ENCODE data around the gene JUNB.

The JUNB gene

DNA sequence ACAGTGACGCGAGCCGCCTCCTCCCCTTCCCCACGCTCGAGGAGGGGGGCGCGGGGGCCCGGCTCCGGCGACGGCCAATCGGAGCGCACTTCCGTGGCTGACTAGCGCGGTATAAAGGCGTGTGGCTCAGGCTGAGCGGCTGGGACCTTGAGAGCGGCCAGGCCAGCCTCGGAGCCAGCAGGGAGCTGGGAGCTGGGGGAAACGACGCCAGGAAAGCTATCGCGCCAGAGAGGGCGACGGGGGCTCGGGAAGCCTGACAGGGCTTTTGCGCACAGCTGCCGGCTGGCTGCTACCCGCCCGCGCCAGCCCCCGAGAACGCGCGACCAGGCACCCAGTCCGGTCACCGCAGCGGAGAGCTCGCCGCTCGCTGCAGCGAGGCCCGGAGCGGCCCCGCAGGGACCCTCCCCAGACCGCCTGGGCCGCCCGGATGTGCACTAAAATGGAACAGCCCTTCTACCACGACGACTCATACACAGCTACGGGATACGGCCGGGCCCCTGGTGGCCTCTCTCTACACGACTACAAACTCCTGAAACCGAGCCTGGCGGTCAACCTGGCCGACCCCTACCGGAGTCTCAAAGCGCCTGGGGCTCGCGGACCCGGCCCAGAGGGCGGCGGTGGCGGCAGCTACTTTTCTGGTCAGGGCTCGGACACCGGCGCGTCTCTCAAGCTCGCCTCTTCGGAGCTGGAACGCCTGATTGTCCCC, at the start of gene JUNB:
JUNB (plus strand) TSS at position 142 of the 706 bp plus-strand sequence; CDS start at position 428, 286 bp downstream.
- peak; percentile 84 for DNase-seq

GRCh38 chr19:12745166-12745897, 46.0 kb upstream of the JUNB start:
- DNase-seq: no peak

- DNase-seq: no peak
Observed at GRCh38 chr19:12748489-12748888, 42.8 kb upstream of the JUNB start.

DNA sequence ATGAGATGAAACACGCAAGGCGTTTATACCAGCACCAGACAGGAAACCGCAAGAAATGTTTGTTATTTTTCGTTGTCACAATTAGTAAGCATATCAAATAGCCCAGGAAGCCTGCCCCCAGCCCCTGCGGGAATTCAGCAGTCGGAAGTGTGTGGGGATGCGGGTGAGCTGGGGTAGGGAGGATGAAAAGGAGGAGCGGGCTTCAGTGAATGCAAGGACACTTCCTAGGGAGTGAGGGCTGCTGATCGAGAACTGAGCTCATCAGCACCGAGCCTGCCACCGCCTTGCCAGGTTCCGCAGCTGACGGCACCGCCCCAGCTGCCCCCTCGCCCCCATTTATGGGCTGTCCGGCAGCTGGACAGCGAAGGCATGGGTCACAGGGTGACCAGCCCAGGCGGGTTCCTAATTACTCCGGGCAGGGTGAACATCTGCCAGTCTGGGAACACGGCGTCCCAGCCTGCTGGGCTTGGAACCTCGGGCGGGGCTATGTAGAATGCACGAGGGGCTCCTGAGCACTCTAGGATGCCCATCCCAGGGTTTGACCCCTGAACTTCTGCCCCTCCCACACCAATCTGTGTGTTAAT, 41.3 kb upstream of the JUNB start:
- DNase-seq: peak; percentile 8

DNA sequence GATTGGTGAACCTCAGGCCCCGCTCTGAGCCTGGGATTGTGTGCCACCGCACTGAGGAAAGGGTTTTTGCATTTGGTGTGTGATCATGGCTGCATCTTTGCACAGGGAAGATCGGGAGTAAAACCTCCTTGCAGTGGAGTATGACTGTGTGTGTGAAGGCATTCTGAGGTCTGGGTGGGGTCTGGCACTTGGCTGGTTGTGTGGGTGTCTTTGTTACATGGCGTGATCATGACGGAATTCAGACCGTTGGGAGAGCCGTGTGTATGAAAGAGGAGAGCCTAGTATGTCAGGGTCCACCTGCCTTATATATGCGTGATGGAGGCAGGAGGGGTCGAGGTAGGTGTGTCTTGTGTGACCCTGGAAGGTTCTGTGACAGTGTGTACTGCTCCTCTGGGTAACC, 40.4 kb upstream of the JUNB start:
- no peak for DNase-seq

DNA sequence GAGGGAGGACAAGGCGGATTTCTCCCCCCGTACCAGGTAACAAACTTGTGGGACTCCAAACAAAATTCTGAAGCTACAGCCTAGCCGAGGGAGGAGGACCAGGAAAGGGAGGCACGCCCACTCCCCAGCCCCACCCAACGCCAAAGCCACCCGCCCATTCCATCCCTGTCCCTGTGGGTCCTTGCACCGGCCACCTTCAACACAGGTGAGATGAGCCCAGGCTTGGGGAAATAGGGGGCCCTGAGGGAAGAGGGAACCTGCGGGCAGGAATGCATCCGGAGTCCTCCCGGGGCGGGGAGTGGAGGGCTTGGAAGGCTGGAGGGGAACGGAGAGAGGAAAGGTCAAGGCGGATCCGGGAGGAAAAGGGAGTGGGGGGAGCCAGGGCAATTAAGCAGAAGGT, 39.7 kb upstream of the JUNB start, which contains the start of gene BEST2:
BEST2 (plus strand) TSS at position 157 of the 400 bp plus-strand sequence. CDS start 802 bp downstream, outside the sequence.
- no peak for DNase-seq

GRCh38 chr19:12752056-12752781, 39.1 kb upstream of the JUNB start:
- no peak for DNase-seq

DNA sequence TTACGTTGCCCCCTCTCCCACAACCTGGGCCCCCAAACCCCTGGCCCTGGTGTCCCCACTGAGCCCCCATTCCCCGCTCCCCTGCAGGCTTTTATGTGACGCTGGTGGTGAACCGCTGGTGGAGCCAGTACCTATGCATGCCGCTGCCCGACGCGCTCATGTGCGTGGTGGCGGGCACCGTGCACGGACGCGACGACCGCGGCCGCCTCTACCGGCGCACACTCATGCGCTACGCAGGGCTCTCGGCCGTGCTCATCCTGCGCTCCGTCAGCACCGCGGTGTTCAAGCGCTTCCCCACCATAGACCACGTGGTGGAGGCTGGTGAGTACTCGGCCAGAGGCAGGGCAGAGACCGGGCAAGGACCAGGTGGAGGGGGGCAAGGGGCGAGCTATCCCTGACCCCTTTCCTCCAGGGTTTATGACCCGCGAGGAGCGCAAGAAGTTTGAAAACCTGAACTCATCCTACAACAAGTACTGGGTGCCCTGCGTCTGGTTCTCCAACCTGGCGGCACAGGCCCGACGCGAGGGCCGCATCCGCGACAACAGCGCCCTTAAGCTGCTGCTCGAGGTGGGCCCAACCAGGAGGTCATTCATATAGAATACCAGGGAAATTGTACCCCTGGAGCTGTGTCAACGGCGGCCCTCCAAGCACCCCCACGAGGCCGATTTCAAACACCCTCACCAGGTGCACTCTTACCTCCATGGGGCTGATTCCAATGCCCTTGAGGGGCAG, 36.7 kb upstream of the JUNB start:
- no peak for DNase-seq

- DNase-seq: no peak
Observed at GRCh38 chr19:12756150-12756883, 35.0 kb upstream of the JUNB start.

GRCh38 chr19:12757544-12758274, 33.6 kb upstream of the JUNB start:
- DNase-seq: peak; percentile 26

DNA sequence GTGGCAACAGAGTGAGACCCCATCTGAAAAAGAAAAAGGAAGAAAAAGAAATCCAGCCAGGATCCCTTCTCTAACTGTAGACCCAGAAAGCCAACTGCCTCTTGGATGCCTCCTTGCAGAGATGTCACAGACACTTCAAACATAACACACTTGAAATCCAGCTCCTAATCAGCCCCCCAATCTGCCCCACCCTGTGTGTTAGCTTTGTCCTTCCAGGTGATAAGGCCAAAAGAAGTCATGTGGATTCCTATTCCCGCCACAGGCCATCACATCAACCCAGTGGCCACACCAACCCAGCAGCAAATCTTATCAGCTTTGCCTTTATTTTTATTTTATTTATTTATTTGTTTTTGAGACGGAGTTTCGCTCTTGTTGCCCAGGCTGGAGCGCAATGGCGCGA, 31.6 kb upstream of the JUNB start:
- no peak for DNase-seq

GRCh38 chr19:12763100-12763499, 28.2 kb upstream of the JUNB start:
- DNase-seq: no peak

- no peak for DNase-seq
Observed at GRCh38 chr19:12764698-12765097, 26.6 kb upstream of the JUNB start.

GRCh38 chr19:12766051-12766521, 25.2 kb upstream of the JUNB start:
- DNase-seq: peak; percentile 10

DNA sequence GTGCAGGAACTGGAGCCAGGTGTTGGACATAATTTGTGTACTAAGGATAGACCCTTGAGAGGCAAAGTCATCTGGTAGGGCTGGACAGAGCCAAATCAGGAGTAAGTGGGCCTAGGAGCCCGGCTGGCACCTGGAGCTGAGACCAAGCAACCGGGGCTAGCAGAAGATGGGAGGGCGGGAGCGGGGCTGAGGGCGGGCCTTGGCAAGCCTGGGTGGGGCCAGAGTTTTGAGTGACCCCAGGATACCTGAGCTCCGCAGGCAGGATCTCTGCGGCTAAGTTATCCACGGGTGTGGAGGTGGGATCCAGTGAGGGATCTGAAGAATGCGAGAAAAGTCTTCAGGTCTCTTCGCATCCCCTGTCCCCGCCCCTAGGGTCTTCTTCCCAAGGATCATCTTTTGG, 24.1 kb upstream of the JUNB start:
- no peak for DNase-seq

DNA sequence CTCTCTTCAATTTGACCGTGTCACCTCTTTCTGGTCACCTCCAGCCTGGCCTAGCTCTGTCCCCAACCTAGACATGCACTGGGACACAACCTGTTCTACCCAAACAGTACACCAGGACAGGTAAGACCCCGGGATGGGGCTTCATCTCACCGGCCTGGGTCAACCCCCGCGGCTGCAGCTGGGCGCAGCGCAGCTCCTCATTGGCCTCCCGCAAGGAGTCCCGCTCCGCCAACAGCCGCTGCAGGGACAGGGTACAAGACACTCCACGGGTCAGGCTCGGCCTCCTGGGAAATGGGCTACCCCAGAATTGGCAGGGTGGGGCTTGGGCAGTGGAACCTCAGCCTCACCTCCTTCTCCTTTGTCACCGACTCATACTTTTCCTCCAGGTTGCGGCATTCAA, 23.6 kb upstream of the JUNB start:
- DNase-seq: no peak

GRCh38 chr19:12769689-12770088, 21.6 kb upstream of the JUNB start:
- DNase-seq: peak; percentile 17

DNA sequence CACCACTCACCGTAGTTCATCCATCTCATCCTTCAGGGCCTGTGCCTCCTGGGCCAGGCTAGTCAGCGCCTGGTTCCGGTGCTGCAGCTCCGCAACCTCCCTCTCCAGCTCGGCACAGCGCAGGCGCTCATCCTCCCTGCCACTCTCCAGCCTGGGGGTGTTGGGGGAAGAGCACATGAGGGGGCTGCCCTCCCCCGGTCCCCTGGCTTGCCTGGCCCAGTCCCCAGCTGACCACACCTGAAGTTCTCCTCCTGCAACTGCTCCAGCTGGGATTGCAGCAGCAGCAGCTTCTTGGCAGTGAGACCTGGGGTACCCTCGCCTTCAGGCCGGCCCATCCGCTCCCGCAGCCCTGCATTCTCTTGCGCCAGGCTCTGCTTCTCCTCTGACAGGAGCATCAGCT, 20.4 kb upstream of the JUNB start:
- DNase-seq: no peak

DNA sequence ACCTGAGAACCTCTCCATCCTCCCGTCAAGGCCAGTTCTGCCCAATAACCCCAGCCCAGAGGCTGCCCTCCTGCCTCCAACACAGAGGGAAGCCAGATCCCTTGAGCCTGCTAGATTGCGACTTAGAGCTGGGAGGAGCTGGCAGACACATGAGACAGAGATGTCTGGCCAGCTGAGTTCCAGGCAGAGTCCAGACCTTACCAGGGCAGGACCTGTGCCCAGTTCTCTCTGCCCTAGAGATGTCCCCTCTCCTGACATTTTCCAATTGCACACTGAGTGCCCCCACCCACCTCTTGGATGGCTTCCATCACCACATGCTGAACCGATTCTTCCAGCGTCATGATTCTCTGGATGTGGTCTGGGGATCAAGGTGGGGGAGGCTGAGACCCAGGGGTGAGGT, 19.0 kb upstream of the JUNB start:
- no peak for DNase-seq

DNA sequence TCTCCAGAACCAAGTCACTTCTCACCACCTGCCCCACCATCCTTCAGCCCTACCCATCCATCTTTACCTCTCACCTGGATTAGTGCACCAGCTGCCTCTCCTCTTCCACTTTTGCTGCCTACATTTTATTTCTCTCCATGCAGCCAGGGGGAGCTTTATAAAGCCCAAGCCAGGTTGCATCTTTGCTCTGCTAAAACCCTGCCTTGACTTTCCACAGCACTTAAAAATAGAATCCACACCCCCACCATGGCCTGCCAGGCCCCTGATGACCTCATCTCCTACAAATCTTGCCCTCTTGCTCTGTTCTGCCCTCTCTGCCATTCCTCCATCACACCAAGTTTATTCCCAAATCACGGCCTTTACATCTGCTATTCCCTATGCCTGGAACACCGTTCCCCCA, 17.7 kb upstream of the JUNB start:
- no peak for DNase-seq

Measured in NCI-H526 treated with DMSO at 0.1 percent for 48 hours (cell line).